HCT116 (cell line): ENCODE data around the gene STARD3. TPM values are rescaled to one million over a fixed set of nuclear protein-coding genes. Genes with fewer than 3 reads are reported as not detected.

Experiments
- ATAC-seq: fragments of 200-7000 bp; cut with Tn5 transposase; 2 replicates; pipeline ENCODE4 v1.9.1; 2020; ENCODE audit warnings: mild to moderate bottlenecking, moderate library complexity
- BruUV-seq: library from RNA; stranded (reverse); fragments of 400-500 nt; replicated peaks from 2 replicates; lab custom pipeline; 2021; lab: Mats Ljungman, UMichigan
- CTCF ChIA-PET: fragments of 300-600 bp; sonication (Branson Sonifier 250); formaldehyde crosslinking; loops from one replicate; lab custom pipeline; 2021; ENCODE audit warnings: antibody characterized with exemption; lab: Charles Lee
- POLR2A ChIA-PET: fragments of 300-600, 350-600 bp; sonication (Branson Sonifier 250); formaldehyde crosslinking; loops from one replicate; lab custom pipeline; 2021; ENCODE audit warnings: antibody characterized with exemption; lab: Charles Lee
- RAD21 ChIA-PET, 2 experiments: fragments of 300-600 bp; sonication (Branson Sonifier 250); formaldehyde crosslinking; loops; one replicate each; lab custom pipeline; 2023; ENCODE audit warnings: low total read pairs in 2 of 2; ENCODE audit not compliant: uncharacterized antibody in 2 of 2, unreplicated experiment in 2 of 2, low non-redundant PET in 1 of 2; lab: Charles Lee
- DNase-seq: peaks from one replicate; pipeline ENCODE4 v3.0.0-alpha.2; 2010; ENCODE audit warnings: low read depth, low spot score
- H2AFZ ChIP-seq: fragments of 200-600 bp; shearing (Covaris generic), sonication (generic); 2 replicates; pipeline ENCODE4 v1.6.1; 2017; ENCODE audit warnings: low read depth, mixed run types, mixed read lengths, antibody characterized with exemption, low read length; ENCODE audit not compliant: poor library complexity, severe bottlenecking
- H3K27ac ChIP-seq: 2 replicates; pipeline ENCODE4 v1.5.1; 2012; ENCODE audit warnings: low read depth, low read length
- H3K27me3 ChIP-seq: fragments of 200-600 bp; sonication (generic); 2 replicates; pipeline ENCODE4 v1.6.1; 2016; ENCODE audit warnings: mixed run types, low read length, mixed read lengths; ENCODE audit not compliant: insufficient read depth
- H3K36me3 ChIP-seq, 2 experiments: fragments of 200-500 bp in 1 of 2; fragments of 200-600 bp in 1 of 2; sonication (Bioruptor generic) in 1 of 2; sonication (generic) in 1 of 2; 2 replicates each; pipeline versions ENCODE4 v1.5.1 to v1.6.1; 2014 to 2016; ENCODE audit warnings: low read length in 2 of 2, inconsistent platforms in 1 of 2, mixed read lengths in 1 of 2, mixed run types in 1 of 2; ENCODE audit not compliant: insufficient read depth in 2 of 2, control insufficient read depth in 1 of 2
- H3K4me1 ChIP-seq, 2 experiments: fragments of 200-600 bp in 1 of 2; sonication (generic) in 1 of 2; 2 replicates each; pipeline versions ENCODE4 v1.5.1 to v1.6.1; 2012 to 2017; ENCODE audit warnings: low read length in 2 of 2, inconsistent platforms in 1 of 2, mild to moderate bottlenecking in 1 of 2, mixed read lengths in 1 of 2, mixed run types in 1 of 2, moderate library complexity in 1 of 2; ENCODE audit not compliant: insufficient read depth in 2 of 2, control insufficient read depth in 1 of 2
- H3K4me2 ChIP-seq: fragments of 200-600 bp; sonication (generic); 2 replicates; pipeline ENCODE4 v1.6.1; 2017; ENCODE audit warnings: mixed run types, low read length, mixed read lengths
- H3K4me3 ChIP-seq, 2 experiments: fragments of 200-600 bp in 1 of 2; sonication (generic) in 1 of 2; replicated peaks in 1 of 2; 2 replicates each; pipeline ENCODE4 v1.5.1; 2011 to 2016; ENCODE audit warnings: low read length in 2 of 2, control low read depth in 1 of 2, low read depth in 1 of 2, mild to moderate bottlenecking in 1 of 2, mixed read lengths in 1 of 2, mixed run types in 1 of 2
- H3K79me2 ChIP-seq: fragments of 200-600 bp; sonication (generic); 2 replicates; pipeline ENCODE4 v1.6.1; 2017; ENCODE audit warnings: mild to moderate bottlenecking, mixed run types, low read length, moderate library complexity, mixed read lengths; ENCODE audit not compliant: insufficient read depth
- H3K9ac ChIP-seq: fragments of 200-600 bp; sonication (generic); 2 replicates; pipeline ENCODE4 v1.6.1; 2016; ENCODE audit warnings: low read length, mixed read lengths
- H3K9me2 ChIP-seq: fragments of 200-600 bp; sonication (generic), shearing (Covaris generic); 2 replicates; pipeline ENCODE4 v1.6.1; 2017; ENCODE audit warnings: mixed run types, mild to moderate bottlenecking, moderate library complexity; ENCODE audit not compliant: insufficient read depth
- H3K9me3 ChIP-seq, 2 experiments: fragments of 200-500 bp in 1 of 2; fragments of 200-600 bp in 1 of 2; sonication (Bioruptor generic) in 1 of 2; sonication (generic) in 1 of 2; 2 replicates each; pipeline ENCODE4 v1.6.1; 2014 to 2017; ENCODE audit warnings: low read length in 2 of 2, mixed read lengths in 2 of 2, inconsistent platforms in 1 of 2, low read depth in 1 of 2, mild to moderate bottlenecking in 1 of 2, mixed run types in 1 of 2, moderate library complexity in 1 of 2; ENCODE audit not compliant: control insufficient read depth in 1 of 2, insufficient read depth in 1 of 2
- H4K20me1 ChIP-seq: fragments of 200-600 bp; sonication (generic), shearing (Covaris generic); 2 replicates; pipeline ENCODE4 v1.6.1; 2017; ENCODE audit warnings: mixed run types, mild to moderate bottlenecking, moderate library complexity; ENCODE audit not compliant: insufficient read depth
- CBX3 ChIP-seq: IDR thresholded peaks from 2 replicates; pipeline ENCODE4 v1.6.1; 2012; ENCODE audit warnings: low read depth
- ELF1 ChIP-seq: IDR thresholded peaks from 2 replicates; pipeline ENCODE4 v1.6.1; 2012; ENCODE audit warnings: low read depth, borderline replicate concordance
- FOSL1 ChIP-seq: IDR thresholded peaks from 2 replicates; pipeline ENCODE4 v1.6.1; 2012; ENCODE audit warnings: low read depth
- SIN3A ChIP-seq: IDR thresholded peaks from 2 replicates; pipeline ENCODE4 v1.6.1; 2012; ENCODE audit warnings: low read depth
- SRF ChIP-seq: IDR thresholded peaks from 2 replicates; pipeline ENCODE4 v1.6.1; 2012; ENCODE audit warnings: low read depth
- YY1 ChIP-seq: IDR thresholded peaks from 2 replicates; pipeline ENCODE4 v1.6.1; 2011; ENCODE audit warnings: low read length, low read depth, moderate library complexity, mild to moderate bottlenecking; ENCODE audit not compliant: insufficient replicate concordance; ENCODE audit errors: extremely low read depth
- ZBTB33 ChIP-seq: IDR thresholded peaks from 2 replicates; pipeline ENCODE4 v1.6.1; 2011; ENCODE audit warnings: mild to moderate bottlenecking, low read length, moderate library complexity; ENCODE audit not compliant: insufficient replicate concordance; ENCODE audit errors: extremely low read depth
- ZNF274 ChIP-seq: fragments of 200-500 bp; sonication (Bioruptor generic); IDR thresholded peaks from 2 replicates; pipeline ENCODE4 v1.6.1; 2014; ENCODE audit warnings: mild to moderate bottlenecking, low read depth, low read length, inconsistent platforms
- intact Hi-C: fragments of 100-400 bp; cut with micrococcal nuclease; formaldehyde crosslinking; loops from 2 replicates; pipeline ENCODE4 v1.10.0; 2022
- total RNA-seq: library from RNA; stranded (reverse); gene quantifications from one replicate; pipeline ENCODE4 v1.2.1, GENCODE V29; 2021; ENCODE audit not compliant: unreplicated experiment

Gene STARD3
- total RNA-seq, 1 experiment from 2014 or later = 73.9 TPM

GRCh38 chr17:39641097-39641496 is 4.2 kb downstream of the STARD3 start (continued):
- TF ChIP-seq YY1 = no peak

- Histone ChIP-seq H3K9ac (no peak overlapping the region), H3K36me3 (no peaks in the 10 kb centered on the region), H3K9me3 (no peaks in the 10 kb centered on the region), H3K9me2 (no peaks in the 10 kb centered on the region), H3K27me3 (no peaks in the 10 kb centered on the region), H3K27ac (no peak overlapping the region), H3K4me3 (no peak overlapping the region), H4K20me1 (no peaks in the 10 kb centered on the region), H3K4me2 (no peak overlapping the region), H3K79me2 (peaks cover 79% of the 10 kb centered on the region), H3K4me1 (peaks cover 25 to 48% of the 10 kb centered on the region in 2 experiments), H2AFZ (no peak overlapping the region)
- DNase-seq (no peak), ATAC-seq (no peak)
- ChIA-PET RAD21 (no interaction called here), CTCF (no interaction called here), POLR2A (no interaction called here)
- TF ChIP-seq ZNF274 (no peak), ELF1 (no peak), SRF (no peak), CBX3 (no peak), SIN3A (no peak), FOSL1 (no peak), ZBTB33 (no peak)
- intact Hi-C loops = no loop called here
- BruUV-seq = no TSS peak
These were observed 4.9 kb downstream of the STARD3 start for GRCh38 chr17:39641883-39642282.
